H9 (cell line): Measurements from ENCODE around the gene C10orf120. TPM values are rescaled to one million over a fixed set of nuclear protein-coding genes. Genes with fewer than 3 reads are reported as not detected.

Source experiments
- DNase-seq: peaks from one replicate; pipeline ENCODE4 v3.0.0-alpha.2; 2017
- H2AFZ ChIP-seq: one replicate; pipeline ENCODE4 v1.6.1; 2013; ENCODE audit warnings: mild to moderate bottlenecking, low read length, control low read depth, moderate library complexity
- H2AK5ac ChIP-seq: 2 replicates; pipeline ENCODE4 v1.6.1; 2013; ENCODE audit warnings: low read length, control low read depth, mixed read lengths; ENCODE audit not compliant: insufficient read length
- H2BK120ac ChIP-seq: one replicate; pipeline ENCODE4 v1.6.1; 2013; ENCODE audit warnings: low read depth, mild to moderate bottlenecking, low read length, control low read depth, inconsistent platforms; ENCODE audit not compliant: poor library complexity, severe bottlenecking
- H2BK12ac ChIP-seq: 2 replicates; pipeline ENCODE4 v1.6.1; 2013; ENCODE audit warnings: low read length, control low read depth, mixed read lengths, low read depth; ENCODE audit not compliant: insufficient read length
- H2BK15ac ChIP-seq: 2 replicates; pipeline ENCODE4 v1.6.1; 2013; ENCODE audit warnings: low read depth, low read length, control low read depth
- H2BK20ac ChIP-seq: one replicate; pipeline ENCODE4 v1.6.1; 2013; ENCODE audit warnings: low read depth, mild to moderate bottlenecking, low read length, control low read depth, inconsistent platforms; ENCODE audit not compliant: poor library complexity, severe bottlenecking
- H2BK5ac ChIP-seq: 2 replicates; pipeline ENCODE4 v1.6.1; 2013; ENCODE audit warnings: low read length, control low read depth, mixed read lengths; ENCODE audit not compliant: insufficient read length
- H3K14ac ChIP-seq: 2 replicates; pipeline ENCODE4 v1.6.1; 2013; ENCODE audit warnings: low read length, control low read depth; ENCODE audit not compliant: insufficient read depth
- H3K18ac ChIP-seq: 2 replicates; pipeline ENCODE4 v1.6.1; 2013; ENCODE audit warnings: low read depth, mild to moderate bottlenecking, mixed read lengths, low read length, control low read depth; ENCODE audit not compliant: insufficient read length
- H3K23ac ChIP-seq: 2 replicates; pipeline ENCODE4 v1.6.1; 2013; ENCODE audit warnings: low read length, control low read depth, mixed read lengths, low read depth; ENCODE audit not compliant: insufficient read length
- H3K23me2 ChIP-seq: 2 replicates; pipeline ENCODE4 v1.6.1; 2013; ENCODE audit warnings: low read depth, mild to moderate bottlenecking, mixed read lengths, low read length, control low read depth; ENCODE audit not compliant: insufficient read length, poor library complexity, severe bottlenecking
- H3K27ac ChIP-seq: 2 replicates; pipeline ENCODE4 v1.5.1; 2013; ENCODE audit warnings: low read length, control low read depth, mixed read lengths, low read depth; ENCODE audit not compliant: insufficient read length
- H3K27me3 ChIP-seq: 2 replicates; pipeline ENCODE4 v1.6.1; 2013; ENCODE audit warnings: low read length, control low read depth, inconsistent platforms; ENCODE audit not compliant: insufficient read depth
- H3K4ac ChIP-seq: 2 replicates; pipeline ENCODE4 v1.6.1; 2013; ENCODE audit warnings: low read depth, mild to moderate bottlenecking, control low read depth, inconsistent platforms, low read length, moderate library complexity
- H3K4me1 ChIP-seq: 2 replicates; pipeline ENCODE4 v1.6.1; 2013; ENCODE audit warnings: low read length, control low read depth, inconsistent platforms; ENCODE audit not compliant: insufficient read depth
- H3K4me2 ChIP-seq: 2 replicates; pipeline ENCODE4 v1.6.1; 2013; ENCODE audit warnings: low read length, control low read depth, mixed read lengths; ENCODE audit not compliant: insufficient read length, insufficient read depth
- H3K56ac ChIP-seq: 2 replicates; pipeline ENCODE4 v1.6.1; 2013; ENCODE audit warnings: low read depth, mild to moderate bottlenecking, mixed read lengths, low read length, control low read depth; ENCODE audit not compliant: insufficient read length
- H3K79me1 ChIP-seq: 2 replicates; pipeline ENCODE4 v1.6.1; 2013; ENCODE audit warnings: low read depth, mild to moderate bottlenecking, moderate library complexity, low read length, control low read depth, inconsistent platforms; ENCODE audit not compliant: insufficient read depth, poor library complexity, severe bottlenecking
- H3K79me2 ChIP-seq: 2 replicates; pipeline ENCODE4 v1.6.1; 2013; ENCODE audit warnings: low read length, control low read depth, inconsistent platforms; ENCODE audit not compliant: insufficient read depth
- H3K9ac ChIP-seq: 2 replicates; pipeline ENCODE4 v1.6.1; 2013; ENCODE audit warnings: low read length, control low read depth, mixed read lengths; ENCODE audit not compliant: insufficient read length; ENCODE audit errors: extremely low read depth
- H3K9me3 ChIP-seq: one replicate; pipeline ENCODE4 v1.6.1; 2013; ENCODE audit warnings: low read depth, low read length, inconsistent platforms; ENCODE audit not compliant: control insufficient read depth
- H3T11ph ChIP-seq: one replicate; pipeline ENCODE4 v1.6.1; 2013; ENCODE audit warnings: mild to moderate bottlenecking, low read length, control low read depth, inconsistent platforms
- H4K20me1 ChIP-seq: one replicate; pipeline ENCODE4 v1.6.1; 2013; ENCODE audit not compliant: control insufficient read depth, insufficient read length, insufficient read depth
- H4K5ac ChIP-seq: 2 replicates; pipeline ENCODE4 v1.6.1; 2013; ENCODE audit warnings: low read depth, mild to moderate bottlenecking, mixed read lengths, low read length, control low read depth; ENCODE audit not compliant: insufficient read length
- H4K8ac ChIP-seq: replicated peaks from 2 replicates; pipeline ENCODE4 v1.6.1; 2013; ENCODE audit warnings: low read length, control low read depth, mixed read lengths, low read depth; ENCODE audit not compliant: insufficient read length
- H4K91ac ChIP-seq: 2 replicates; pipeline ENCODE4 v1.6.1; 2013; ENCODE audit warnings: low read depth, mild to moderate bottlenecking, moderate library complexity, mixed read lengths, low read length, control low read depth; ENCODE audit not compliant: insufficient read length
- H3K27ac Mint-ChIP-seq, 3 experiments: 2 replicates in 2 of 3; 3 replicates in 1 of 3; pipeline ENCODE4 v1.8.0; 2020 to 2021; ENCODE audit warnings: mixed read lengths in 3 of 3, mild to moderate bottlenecking in 1 of 3, moderate library complexity in 1 of 3
- H3K27me3 Mint-ChIP-seq: 2 replicates; pipeline ENCODE4 v1.8.0; 2021; ENCODE audit warnings: low read depth, mild to moderate bottlenecking, moderate library complexity, mixed read lengths
- H3K36me3 Mint-ChIP-seq, 3 experiments: 2 replicates in 2 of 3; 3 replicates in 1 of 3; pipeline ENCODE4 v1.8.0; 2020 to 2021; ENCODE audit warnings: low read depth in 3 of 3, mixed read lengths in 3 of 3; ENCODE audit not compliant: insufficient read depth in 1 of 3
- H3K4me1 Mint-ChIP-seq, 2 experiments: 2 replicates each; pipeline ENCODE4 v1.8.0; 2020; ENCODE audit warnings: mixed read lengths in 2 of 2
- H3K4me3 Mint-ChIP-seq, 2 experiments: 2 replicates in 1 of 2; 3 replicates in 1 of 2; pipeline ENCODE4 v1.8.0; 2020 to 2021; ENCODE audit warnings: mild to moderate bottlenecking in 2 of 2, mixed read lengths in 2 of 2, moderate library complexity in 1 of 2
- H3K9me3 Mint-ChIP-seq, 2 experiments: 2 replicates in 1 of 2; 3 replicates in 1 of 2; pipeline ENCODE4 v1.8.0; 2020; ENCODE audit warnings: mild to moderate bottlenecking in 2 of 2, mixed read lengths in 2 of 2, moderate library complexity in 1 of 2
- WGBS: extraction: QIAGEN DNeasy Blood & Tissue Kit; methylation state at CpG from one replicate; pipeline ENCODE4 v1.1.7; 2013; ENCODE audit warnings: missing lambda C conversion rate, low lambda C conversion rate, mixed read lengths; ENCODE audit not compliant: insufficient read length; ENCODE audit errors: extremely low coverage; 5-methylcytosine and 5-hydroxymethylcytosine counted together
- total RNA-seq: library from RNA; stranded (reverse); gene quantifications from 2 replicates; pipeline ENCODE4 v1.2.1, GENCODE V29; 2021
- TF ChIP-seq, protein P1 (sequence below): fragments of 200-600 bp; sonication (generic); conservative IDR thresholded peaks from 3 replicates; pipeline ENCODE4 v1.8.0; 2021; ENCODE audit warnings: antibody characterized with exemption, mild to moderate bottlenecking

The C10orf120 gene
- total RNA-seq, 1 experiment from 2014 or later = not detected

DNA sequence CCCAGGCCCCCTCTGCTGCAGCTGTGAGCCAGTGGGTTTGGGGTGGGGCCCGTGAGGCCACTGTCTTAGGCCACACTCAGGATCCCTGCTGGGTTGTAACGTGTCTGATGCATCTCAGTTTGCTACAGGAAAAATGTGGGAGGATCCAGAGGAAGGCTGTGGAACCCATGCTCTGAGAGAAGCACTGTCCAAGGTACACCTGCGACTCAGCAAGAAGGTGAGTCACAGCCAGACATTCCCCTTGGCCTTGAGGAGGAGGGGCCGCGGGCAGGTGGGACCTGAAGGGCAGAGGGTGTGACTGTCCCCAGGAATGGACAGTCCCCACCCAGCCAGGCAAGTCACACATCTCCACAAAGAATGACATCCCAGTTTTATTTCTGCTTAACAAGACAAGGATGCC, 27.8 kb upstream of the C10orf120 start:
- H2AFZ ChIP-seq = no peak overlapping the region
- no peaks in the 10 kb centered on the region for H3K9me3 ChIP-seq
- H2BK12ac ChIP-seq = no peak overlapping the region
- no peak overlapping the region for H3K9ac ChIP-seq
- no peaks in the 10 kb centered on the region for H3K79me2 ChIP-seq
- no peaks in the 10 kb centered on the region for H3K27me3 ChIP-seq
- H3K4me2 ChIP-seq = no peak overlapping the region
- Mint-ChIP-seq H3K4me3 (no peak overlapping the region), H3K4me1 (peaks cover 2 to 4% of the 10 kb centered on the region in 2 experiments; a peak in 3 of 4 replicates), H3K9me3 (no peaks in the 10 kb centered on the region), H3K27ac (no peak overlapping the region; a peak in 1 of 7 replicates), H3K27me3 (no peaks in the 10 kb centered on the region; the same call in none of the 2 replicates), H3K36me3 (no peaks in the 10 kb centered on the region)
- no peak overlapping the region for H3K27ac ChIP-seq
- H2BK15ac ChIP-seq = no peak overlapping the region
- H4K20me1 ChIP-seq = no peaks in the 10 kb centered on the region
- no peak overlapping the region for H2AK5ac ChIP-seq
- H3K79me1 ChIP-seq = no peaks in the 10 kb centered on the region
- WGBS = no CpG with 5 or more reads among the region's 5 CpGs
- H3K18ac ChIP-seq = no peak overlapping the region
- no peaks in the 10 kb centered on the region for H3K4me1 ChIP-seq
- no peak overlapping the region for H3T11ph ChIP-seq
- H4K5ac ChIP-seq = no peak overlapping the region
- no peak overlapping the region for H3K14ac ChIP-seq
- H2BK5ac ChIP-seq = no peak overlapping the region
- H3K56ac ChIP-seq = no peak overlapping the region
- TF ChIP-seq, protein P1, sequence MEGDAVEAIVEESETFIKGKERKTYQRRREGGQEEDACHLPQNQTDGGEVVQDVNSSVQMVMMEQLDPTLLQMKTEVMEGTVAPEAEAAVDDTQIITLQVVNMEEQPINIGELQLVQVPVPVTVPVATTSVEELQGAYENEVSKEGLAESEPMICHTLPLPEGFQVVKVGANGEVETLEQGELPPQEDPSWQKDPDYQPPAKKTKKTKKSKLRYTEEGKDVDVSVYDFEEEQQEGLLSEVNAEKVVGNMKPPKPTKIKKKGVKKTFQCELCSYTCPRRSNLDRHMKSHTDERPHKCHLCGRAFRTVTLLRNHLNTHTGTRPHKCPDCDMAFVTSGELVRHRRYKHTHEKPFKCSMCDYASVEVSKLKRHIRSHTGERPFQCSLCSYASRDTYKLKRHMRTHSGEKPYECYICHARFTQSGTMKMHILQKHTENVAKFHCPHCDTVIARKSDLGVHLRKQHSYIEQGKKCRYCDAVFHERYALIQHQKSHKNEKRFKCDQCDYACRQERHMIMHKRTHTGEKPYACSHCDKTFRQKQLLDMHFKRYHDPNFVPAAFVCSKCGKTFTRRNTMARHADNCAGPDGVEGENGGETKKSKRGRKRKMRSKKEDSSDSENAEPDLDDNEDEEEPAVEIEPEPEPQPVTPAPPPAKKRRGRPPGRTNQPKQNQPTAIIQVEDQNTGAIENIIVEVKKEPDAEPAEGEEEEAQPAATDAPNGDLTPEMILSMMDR = no peak
- no peak overlapping the region for H2BK120ac ChIP-seq
- DNase-seq = peak; percentile 45
- H3K4ac ChIP-seq = no peak overlapping the region
- no peak overlapping the region for H3K23ac ChIP-seq
- H2BK20ac ChIP-seq = no peak overlapping the region
- no peak overlapping the region for H4K8ac ChIP-seq
- H4K91ac ChIP-seq = no peak overlapping the region
- no peaks in the 10 kb centered on the region for H3K23me2 ChIP-seq
